GM12891 (cell line): ENCODE results near the gene VTI1A.
"Not testable (repeated sequence)": the region's sequence is repeated elsewhere in the genome, so short reads cannot be mapped to it uniquely, and the experiment has no call there.

ENCODE experiments used
- DNase-seq: peaks from one replicate; pipeline ENCODE4 v3.0.0; 2011; ENCODE audit warnings: low spot score; ENCODE audit not compliant: insufficient read length
- FAIRE-seq: peaks from 2 replicates; lab custom pipeline; 2011; peaks lifted over from hg19 to GRCh38; lab: Jason Lieb, UNC
- PAX5 ChIP-seq: IDR thresholded peaks from 2 replicates; pipeline ENCODE4 v1.6.1; 2011; ENCODE audit warnings: low read length, moderate library complexity, mild to moderate bottlenecking; ENCODE audit not compliant: insufficient read depth, severe bottlenecking
- POLR2A ChIP-seq: IDR thresholded peaks from 2 replicates; pipeline ENCODE4 v1.6.1; 2011; ENCODE audit warnings: low read depth, low read length, control low read depth
- POLR2AphosphoS5 ChIP-seq: IDR thresholded peaks from 2 replicates; pipeline ENCODE4 v1.6.1; 2011; ENCODE audit warnings: low read depth, low read length, control low read depth
- POU2F2 ChIP-seq: IDR thresholded peaks from 2 replicates; pipeline ENCODE4 v1.6.1; 2011; ENCODE audit warnings: low read depth, mild to moderate bottlenecking, control low read depth, low read length, moderate library complexity
- SPI1 ChIP-seq: IDR thresholded peaks from 2 replicates; pipeline ENCODE4 v1.6.1; 2011; ENCODE audit warnings: low read depth, low read length, control low read depth
- TAF1 ChIP-seq: IDR thresholded peaks from 2 replicates; pipeline ENCODE4 v1.6.1; 2011; ENCODE audit warnings: low read depth, low read length, control low read depth

VTI1A gene

DNA sequence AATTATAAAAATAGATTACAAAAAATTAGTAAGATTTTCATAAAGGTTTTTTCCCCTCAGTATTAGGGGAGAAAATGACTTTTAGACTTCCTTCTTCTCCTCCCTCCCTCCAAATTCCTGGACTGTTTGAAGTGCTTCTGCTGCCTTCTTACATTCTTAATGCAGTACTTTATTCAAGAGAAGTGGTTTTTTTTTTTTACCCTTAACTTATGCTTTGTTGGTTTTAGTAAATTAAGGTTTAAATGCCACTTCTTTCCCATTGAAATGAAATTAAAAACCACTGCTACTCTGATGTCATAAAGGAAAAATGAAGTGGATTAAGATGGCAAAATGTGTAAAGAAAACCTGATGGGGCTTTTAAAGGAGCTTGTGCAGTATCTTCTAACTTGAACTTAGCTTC is 140.7 kb downstream of the VTI1A start:
- TF ChIP-seq POU2F2 = no peak
- TF ChIP-seq SPI1 = no peak
- no peak for FAIRE-seq
- no peak for DNase-seq

DNA sequence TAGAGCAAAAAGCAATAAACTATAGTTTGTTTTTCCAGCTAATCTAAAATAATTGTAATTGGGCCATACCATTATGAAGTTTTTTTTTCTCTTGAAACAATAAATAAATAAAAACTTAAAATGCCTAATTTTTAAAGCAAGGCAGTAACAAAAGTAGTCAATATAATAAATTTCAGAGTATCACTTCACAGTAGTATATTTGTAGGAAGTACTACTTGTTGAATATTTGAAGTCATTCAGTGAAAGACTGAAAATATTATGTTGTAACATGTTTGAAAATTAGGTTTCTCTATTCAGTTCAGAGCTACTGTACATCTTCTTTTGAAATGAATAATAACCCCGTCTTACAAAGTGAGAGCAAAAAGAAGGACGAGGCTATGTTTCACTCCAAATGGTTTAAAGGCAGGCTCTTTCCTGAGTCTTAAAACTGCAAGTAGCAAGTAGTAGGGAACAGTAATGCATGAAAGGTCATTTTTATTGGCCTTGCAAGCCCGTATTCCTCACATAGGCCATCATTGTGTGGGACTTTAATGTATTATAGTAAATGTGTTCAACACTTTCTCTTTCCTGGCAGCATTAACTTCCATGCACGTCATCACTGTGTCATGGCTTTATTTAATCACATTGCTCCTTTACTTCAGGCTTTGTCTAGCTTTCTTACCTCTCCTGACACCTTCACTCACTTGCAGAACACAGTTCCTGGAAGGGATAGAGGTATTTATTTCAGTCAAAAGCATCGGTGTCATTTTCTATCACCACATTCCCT is 141.4 kb downstream of the VTI1A start:
- no peak for FAIRE-seq
- TF ChIP-seq POLR2A (no peak), POLR2AphosphoS5 (no peak), TAF1 (no peak), SPI1 (no peak), PAX5 (no peak), POU2F2 (no peak)
- DNase-seq = no peak

DNA sequence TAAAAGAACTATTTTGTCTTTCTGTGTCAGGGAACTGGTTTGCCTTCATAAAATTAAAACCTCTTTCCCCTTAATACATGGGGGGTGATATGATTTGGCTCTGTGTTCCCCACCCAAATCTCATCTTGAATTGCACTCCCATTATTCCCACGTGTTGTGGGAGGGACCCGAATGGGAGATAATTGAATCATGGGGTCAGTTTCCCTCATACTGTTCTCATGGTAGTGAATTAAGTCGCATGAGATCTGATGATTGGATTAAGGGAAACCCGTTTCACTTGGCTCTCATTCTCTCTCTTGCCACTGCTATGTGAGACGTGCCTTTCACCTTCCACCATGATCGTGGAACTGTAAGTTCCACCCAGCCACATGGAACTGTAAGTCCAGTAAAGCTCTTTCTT is 142.1 kb downstream of the VTI1A start:
- TF ChIP-seq POLR2AphosphoS5 (no peak), PAX5 (no peak), POLR2A (no peak), SPI1 (no peak), TAF1 (no peak), POU2F2 (no peak)
- FAIRE-seq (no peak), DNase-seq (no peak)

DNA sequence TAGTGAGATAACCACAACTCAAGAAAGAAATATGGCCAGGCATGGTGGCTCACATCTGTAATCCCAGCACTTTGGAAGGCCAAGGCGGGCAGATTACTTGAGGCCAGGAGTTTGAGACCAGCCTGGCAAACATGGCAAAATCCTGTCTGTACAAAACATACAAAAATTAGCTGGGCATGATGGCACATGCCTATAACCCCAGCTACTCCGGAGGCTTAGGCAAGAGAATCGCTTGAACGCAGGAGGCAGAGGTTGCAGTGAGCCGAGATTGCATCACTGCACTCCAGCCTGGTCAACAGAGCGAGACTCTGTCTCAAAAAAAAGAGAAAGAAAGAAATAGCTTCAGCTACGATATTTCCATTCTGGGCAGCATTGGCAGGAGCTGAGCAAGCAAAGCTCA is 143.8 kb downstream of the VTI1A start:
- FAIRE-seq, DNase-seq: not testable (repeated sequence)

DNA sequence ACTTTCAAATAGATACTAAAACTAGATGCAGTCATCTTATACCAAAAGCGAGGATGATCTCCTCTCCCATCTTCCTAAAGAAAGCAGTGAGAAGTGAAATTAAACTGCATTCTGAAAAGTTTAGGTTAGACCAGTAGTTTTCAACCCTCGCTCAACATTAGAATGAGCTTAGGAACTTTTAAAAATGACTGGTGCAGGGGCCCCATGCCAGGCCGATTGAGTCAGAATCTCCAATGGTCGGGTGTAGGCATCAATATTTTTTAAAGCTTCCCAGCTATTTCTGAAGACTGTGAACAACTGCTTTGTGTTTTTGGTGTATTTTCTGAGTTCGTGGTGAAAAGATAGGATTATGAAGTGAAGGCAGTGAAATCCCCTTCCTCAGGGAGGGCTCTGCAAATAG is 146.0 kb downstream of the VTI1A start:
- DNase-seq (no peak), FAIRE-seq (no peak)
- TF ChIP-seq POU2F2 (no peak), PAX5 (no peak)

DNA sequence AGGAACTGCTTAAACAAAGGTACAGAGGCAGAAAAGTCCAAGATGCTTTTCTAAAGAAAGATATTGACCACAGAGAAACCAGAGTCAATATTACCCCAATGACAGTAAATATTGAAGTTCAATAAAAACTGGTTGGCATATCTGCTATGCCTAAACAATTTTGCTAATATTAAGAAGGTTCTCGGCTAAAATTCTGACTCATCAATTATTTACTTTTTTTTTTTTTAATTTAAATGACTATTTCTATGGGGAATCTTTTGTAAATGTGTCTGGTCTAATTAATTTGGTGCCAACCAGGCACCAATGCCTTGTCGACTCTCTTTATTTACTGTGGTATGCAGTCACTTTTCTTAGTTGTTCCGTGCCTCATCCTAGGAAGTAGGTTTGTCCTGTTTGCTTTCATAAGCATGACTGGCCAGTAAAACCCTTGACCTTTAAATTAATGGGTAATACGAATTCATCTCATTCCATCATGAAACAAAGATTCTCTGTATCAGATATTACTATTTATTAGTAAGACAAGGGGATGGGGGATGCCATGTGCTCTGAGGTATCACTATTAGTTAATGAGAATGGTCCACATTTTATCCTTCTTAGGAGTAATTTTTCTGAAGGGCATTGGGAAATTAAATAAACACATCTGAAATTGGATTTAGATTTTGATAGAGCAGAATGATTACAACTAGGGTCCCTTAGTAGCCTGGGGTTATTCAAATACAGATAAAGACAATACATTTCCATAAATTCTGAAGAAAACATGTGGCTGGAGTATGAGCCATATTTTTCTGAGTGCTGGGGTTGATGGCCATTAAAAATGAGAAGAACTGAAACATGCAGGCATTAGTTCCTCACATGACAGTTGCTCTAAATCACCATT is 154.4 kb downstream of the VTI1A start:
- DNase-seq (no peak), FAIRE-seq (no peak)
- TF ChIP-seq POU2F2 (no peak), TAF1 (no peak), PAX5 (no peak), POLR2A (no peak), SPI1 (no peak), POLR2AphosphoS5 (no peak)

DNA sequence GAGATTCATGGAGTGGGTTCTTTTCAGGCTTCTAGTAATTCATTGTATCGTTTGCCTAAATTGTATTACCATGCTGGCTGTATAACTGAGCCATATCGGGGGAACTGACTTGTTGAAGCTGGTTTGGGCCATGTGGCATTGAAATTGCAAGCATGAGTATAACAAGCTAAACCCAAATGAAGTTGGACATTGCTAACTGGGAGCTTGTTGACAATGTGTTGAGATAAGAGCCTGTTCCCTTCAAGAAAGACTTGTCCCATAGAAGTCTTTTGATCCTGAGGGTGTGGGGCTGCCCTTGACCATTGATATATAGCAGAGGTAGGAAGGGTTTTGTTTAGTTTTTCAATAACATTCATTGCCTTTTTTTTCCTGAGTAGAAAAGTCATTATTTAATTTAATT is 156.0 kb downstream of the VTI1A start:
- no peak for FAIRE-seq
- TF ChIP-seq TAF1 = no peak
- TF ChIP-seq SPI1 = no peak
- no peak for TF ChIP-seq PAX5
- TF ChIP-seq POLR2AphosphoS5 = no peak
- TF ChIP-seq POLR2A = no peak
- no peak for TF ChIP-seq POU2F2
- no peak for DNase-seq

DNA sequence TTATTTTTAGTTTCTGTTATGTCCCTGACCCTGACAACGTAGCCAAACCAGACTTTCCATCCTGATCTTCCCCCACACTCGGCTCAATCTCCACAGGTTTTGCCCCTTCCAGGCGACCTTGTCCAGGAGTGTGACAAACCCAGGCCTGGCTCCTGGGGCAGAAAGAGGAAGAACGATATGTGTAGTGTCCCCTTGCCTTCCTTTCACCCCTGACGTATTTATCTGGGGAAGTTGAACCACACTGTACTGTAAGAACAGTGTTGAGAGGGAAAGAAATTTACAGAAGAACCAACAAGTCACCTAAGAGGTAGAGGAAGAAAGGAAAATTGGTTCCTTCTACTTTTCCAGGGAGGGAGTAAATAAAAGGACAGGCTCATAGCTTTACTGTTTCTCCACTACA is 158.0 kb downstream of the VTI1A start:
- TF ChIP-seq POLR2A (no peak), SPI1 (no peak), POU2F2 (no peak), TAF1 (no peak), PAX5 (no peak), POLR2AphosphoS5 (no peak)
- peak; percentile 9 for FAIRE-seq
- DNase-seq = no peak

DNA sequence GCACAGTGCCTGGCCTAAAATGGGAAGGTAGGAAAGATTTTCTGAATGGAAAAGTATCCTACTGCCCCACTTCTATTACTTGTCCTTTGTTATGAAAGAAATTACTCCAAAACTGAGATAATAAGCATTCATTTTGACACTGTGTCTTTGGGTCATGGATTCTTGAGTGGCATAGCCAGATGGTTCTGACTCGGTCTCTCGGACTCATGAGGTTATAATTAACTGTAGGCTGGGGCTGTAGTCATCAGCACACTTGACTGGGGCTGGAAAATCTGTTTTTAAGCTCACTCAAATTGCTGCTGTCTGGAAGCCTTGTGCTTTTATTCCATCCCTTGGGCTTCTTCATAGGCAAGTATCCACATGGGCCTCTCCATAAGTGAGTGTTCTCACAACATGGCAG is 160.5 kb downstream of the VTI1A start:
- FAIRE-seq (no peak), DNase-seq (no peak)
- TF ChIP-seq TAF1 = no peak
- TF ChIP-seq POLR2A = no peak
- TF ChIP-seq POLR2AphosphoS5 = no peak
- TF ChIP-seq SPI1 = no peak
- no peak for TF ChIP-seq PAX5
- TF ChIP-seq POU2F2 = no peak

DNA sequence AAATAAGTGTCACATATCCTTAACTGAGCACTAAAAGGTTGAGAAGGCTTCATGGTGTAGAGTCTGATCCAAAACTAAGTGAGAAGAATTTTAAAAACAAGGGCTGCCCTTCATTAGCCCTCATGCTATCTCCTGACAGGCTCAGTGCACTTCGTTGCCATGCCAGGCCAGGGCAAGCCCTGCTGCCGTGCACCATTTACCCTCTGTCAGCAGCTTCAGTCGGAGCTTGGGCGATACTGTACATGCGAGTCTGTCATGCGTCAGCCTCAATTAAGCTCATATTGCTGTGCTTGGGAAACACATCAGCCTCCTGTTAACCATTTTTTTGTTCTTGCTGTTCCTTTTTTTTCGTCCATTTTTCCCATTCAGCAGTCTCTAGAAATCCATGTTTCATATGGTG is 166.6 kb downstream of the VTI1A start:
- no peak for TF ChIP-seq SPI1
- TF ChIP-seq TAF1 = no peak
- TF ChIP-seq POLR2A = no peak
- TF ChIP-seq PAX5 = no peak
- TF ChIP-seq POU2F2 = no peak
- TF ChIP-seq POLR2AphosphoS5 = no peak
- no peak for DNase-seq
- FAIRE-seq = no peak
